Measurements from ENCODE around the gene NAA15.

Gene NAA15

DNA sequence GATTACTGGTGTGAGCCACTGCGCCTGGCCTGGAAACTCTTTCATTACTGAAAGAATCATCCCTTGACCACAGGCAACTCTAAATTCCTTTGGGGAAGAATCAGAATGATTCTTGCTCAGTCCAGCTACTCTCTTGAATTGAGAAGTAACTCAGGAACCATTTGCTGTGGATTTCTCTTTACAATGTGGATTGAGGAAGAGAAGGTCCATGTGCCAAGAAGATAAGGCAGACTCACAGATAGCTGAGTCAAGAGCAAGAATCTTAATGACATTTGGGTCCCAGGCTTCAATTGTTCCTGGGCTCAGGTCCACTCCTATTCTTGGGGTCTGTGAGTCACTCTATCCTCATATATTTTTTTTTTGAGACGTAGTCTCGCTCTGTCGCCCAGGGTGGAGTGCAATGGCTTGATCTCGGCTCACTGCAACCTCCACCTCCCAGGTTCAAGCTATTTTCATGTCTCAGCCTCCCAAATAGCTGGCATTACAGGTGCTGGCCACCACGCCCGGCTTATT is 15.1 kb upstream of the NAA15 start:
- Histone ChIP-seq H3K27me3 (ENCODE audit: insufficient read depth, low read length, poor library complexity, severe bottlenecking) (no peaks in the 10 kb centered on the region), H2AFZ (ENCODE audit: low read length) (no peak overlapping the region), H3K9ac (ENCODE audit: low read depth, low read length, poor library complexity, severe bottlenecking) (no peak overlapping the region), H3K4me3 (ENCODE audit: low read length, poor library complexity, severe bottlenecking) (no peak overlapping the region), H3F3A (ENCODE audit: low read depth) (no peaks in the 10 kb centered on the region), H3K79me2 (ENCODE audit: insufficient read depth, low read length) (no peaks in the 10 kb centered on the region), H3K36me3 (ENCODE audit: insufficient read depth, low read length) (no peaks in the 10 kb centered on the region; the same call in 1 of the 2 replicates), H3K9me3 (ENCODE audit: insufficient read depth, low read depth, low read length) (peaks cover 3% of the 10 kb centered on the region; the same call in 1 of the 2 replicates), H3K4me2 (ENCODE audit: low read depth, low read length, poor library complexity, severe bottlenecking) (no peak overlapping the region), H3K4me1 (ENCODE audit: insufficient read depth, low read length, poor library complexity, severe bottlenecking) (no peaks in the 10 kb centered on the region), H3K9me2 (replicated peaks; ENCODE audit: low read depth, low read length) (no peaks in the 10 kb centered on the region), H4K20me1 (ENCODE audit: insufficient read depth, low read length, poor library complexity, severe bottlenecking) (no peaks in the 10 kb centered on the region)
- TF ChIP-seq EZH2phosphoT487 (IDR thresholded peaks at IDR 0.05; ENCODE audit: borderline replicate concordance) (no peak), CTCF (conservative IDR thresholded peaks at IDR 0.05; ENCODE audit: low read length) (no peak)

DNA sequence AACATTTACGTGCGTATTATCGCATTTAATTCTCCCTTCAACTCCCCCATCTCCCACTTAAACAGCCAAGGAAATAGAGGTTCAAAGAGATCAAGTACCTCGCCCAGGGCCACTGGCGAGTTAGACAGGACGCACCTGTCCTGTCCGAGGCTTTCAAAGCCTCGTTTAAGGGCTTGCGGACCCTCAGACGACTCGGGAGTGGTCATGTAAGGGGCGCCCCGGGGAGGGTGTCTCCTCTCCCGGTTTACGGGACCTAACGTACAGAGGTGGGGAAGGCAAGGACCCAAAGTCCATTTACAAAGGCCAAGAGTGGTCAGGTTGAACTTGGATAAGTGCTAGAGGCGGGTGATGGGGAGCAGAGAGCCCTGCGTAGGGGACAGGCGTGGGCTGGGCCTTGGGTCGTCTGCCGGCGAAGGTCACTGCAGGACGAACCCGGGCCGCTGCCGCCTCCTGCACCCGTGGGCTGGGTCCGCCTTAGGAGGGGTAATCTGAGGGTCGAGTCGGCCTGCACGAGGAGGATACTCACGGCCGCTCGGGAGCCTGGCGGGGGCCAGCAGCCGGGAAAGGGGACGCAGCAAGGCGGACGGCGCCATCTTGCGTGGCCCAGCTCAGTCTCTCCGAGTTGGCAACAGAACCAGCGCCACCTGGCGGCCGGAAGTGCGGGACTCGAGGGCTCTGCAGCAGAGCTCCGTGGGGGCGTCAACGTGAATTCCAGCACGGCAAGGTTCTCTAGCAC is 5.9 kb upstream of the NAA15 start:
- H2AFZ ChIP-seq (ENCODE audit: low read length) = peak overlapping the region; percentile 93
- H3K36me3 ChIP-seq (ENCODE audit: insufficient read depth, low read length) = peaks cover 8% of the 10 kb centered on the region
- H3K9me3 ChIP-seq (ENCODE audit: insufficient read depth, low read depth, low read length) = no peaks in the 10 kb centered on the region
- peak overlapping the region; percentile 97 for H3K4me3 ChIP-seq (ENCODE audit: low read length, poor library complexity, severe bottlenecking)
- TF ChIP-seq CTCF (conservative IDR thresholded peaks at IDR 0.05; ENCODE audit: low read length) (peak; percentile 84), EZH2phosphoT487 (IDR thresholded peaks at IDR 0.05; ENCODE audit: borderline replicate concordance) (no peak)
- H3K4me2 ChIP-seq (ENCODE audit: low read depth, low read length, poor library complexity, severe bottlenecking) = peak overlapping the region; percentile 82
- H3K27me3 ChIP-seq (ENCODE audit: insufficient read depth, low read length, poor library complexity, severe bottlenecking) = no peaks in the 10 kb centered on the region
- peak overlapping the region; percentile 95 for H3K9ac ChIP-seq (ENCODE audit: low read depth, low read length, poor library complexity, severe bottlenecking)
- no peaks in the 10 kb centered on the region for H3K9me2 ChIP-seq (replicated peaks; ENCODE audit: low read depth, low read length)
- peaks cover 46% of the 10 kb centered on the region for H3K79me2 ChIP-seq (ENCODE audit: insufficient read depth, low read length)
- H3K4me1 ChIP-seq (ENCODE audit: insufficient read depth, low read length, poor library complexity, severe bottlenecking) = peaks cover 49% of the 10 kb centered on the region
- no peaks in the 10 kb centered on the region for H4K20me1 ChIP-seq (ENCODE audit: insufficient read depth, low read length, poor library complexity, severe bottlenecking)
- H3F3A ChIP-seq (ENCODE audit: low read depth) = no peaks in the 10 kb centered on the region; the same call in 1 of the 2 replicates

GRCh38 chr4:139295942-139296299 is 5.4 kb upstream of the NAA15 start:
- no peaks in the 10 kb centered on the region; the same call in 1 of the 2 replicates for H3F3A ChIP-seq (ENCODE audit: low read depth)
- H3K79me2 ChIP-seq (ENCODE audit: insufficient read depth, low read length) = peaks cover 51% of the 10 kb centered on the region
- H4K20me1 ChIP-seq (ENCODE audit: insufficient read depth, low read length, poor library complexity, severe bottlenecking) = no peaks in the 10 kb centered on the region
- peaks cover 53% of the 10 kb centered on the region for H3K4me1 ChIP-seq (ENCODE audit: insufficient read depth, low read length, poor library complexity, severe bottlenecking)
- no peaks in the 10 kb centered on the region for H3K9me3 ChIP-seq (ENCODE audit: insufficient read depth, low read depth, low read length)
- no peaks in the 10 kb centered on the region for H3K9me2 ChIP-seq (replicated peaks; ENCODE audit: low read depth, low read length)
- H3K4me3 ChIP-seq (ENCODE audit: low read length, poor library complexity, severe bottlenecking) = peak overlapping the region; percentile 97
- peaks cover 8% of the 10 kb centered on the region for H3K36me3 ChIP-seq (ENCODE audit: insufficient read depth, low read length)
- H2AFZ ChIP-seq (ENCODE audit: low read length) = peak overlapping the region; percentile 83
- TF ChIP-seq EZH2phosphoT487 (IDR thresholded peaks at IDR 0.05; ENCODE audit: borderline replicate concordance) (no peak), CTCF (conservative IDR thresholded peaks at IDR 0.05; ENCODE audit: low read length) (no peak)
- H3K9ac ChIP-seq (ENCODE audit: low read depth, low read length, poor library complexity, severe bottlenecking) = peak overlapping the region; percentile 95
- no peaks in the 10 kb centered on the region for H3K27me3 ChIP-seq (ENCODE audit: insufficient read depth, low read length, poor library complexity, severe bottlenecking)
- H3K4me2 ChIP-seq (ENCODE audit: low read depth, low read length, poor library complexity, severe bottlenecking) = peak overlapping the region; percentile 82

Measured in Loucy (cell line).